GM18909 (cell line): ENCODE data around the gene ADK.

Experiments
- ATAC-seq: cut with Tn5 transposase; IDR thresholded peaks from one replicate; pipeline ENCODE4 v1.9.1; 2021; ENCODE audit warnings: mild to moderate bottlenecking; ENCODE audit not compliant: unreplicated experiment, poor library complexity

ADK gene

GRCh38 chr10:74391786-74392185 lies 240.8 kb downstream of the ADK start:
- no peak for ATAC-seq

DNA sequence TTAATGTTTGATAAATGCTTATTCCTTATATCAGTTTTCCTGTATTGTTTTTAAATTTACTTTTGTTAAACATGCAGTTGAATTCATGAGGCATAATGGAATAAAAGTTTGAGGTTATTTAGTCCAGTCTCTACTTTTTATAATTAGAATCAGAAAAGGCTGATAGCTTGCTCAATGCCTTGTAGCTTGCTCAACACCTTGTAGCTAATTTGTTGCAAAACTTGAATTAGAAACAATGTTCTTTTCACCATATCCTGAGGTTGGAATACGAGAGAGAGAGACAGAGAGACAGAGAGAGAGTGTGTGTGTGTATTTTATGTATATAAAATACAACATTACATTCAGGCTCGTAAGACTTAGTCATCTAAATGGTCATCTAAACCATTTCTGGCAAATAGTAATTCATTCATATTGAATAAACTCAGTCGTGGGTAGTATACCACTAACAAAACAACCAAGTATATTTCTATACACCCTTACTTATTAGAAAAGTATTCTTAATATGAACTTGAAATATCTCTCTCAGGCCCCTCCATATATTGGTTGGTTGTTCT lies 243.5 kb downstream of the ADK start:
- no peak for ATAC-seq

- no peak for ATAC-seq
These were observed 249.2 kb downstream of the ADK start for GRCh38 chr10:74400186-74400585.

DNA sequence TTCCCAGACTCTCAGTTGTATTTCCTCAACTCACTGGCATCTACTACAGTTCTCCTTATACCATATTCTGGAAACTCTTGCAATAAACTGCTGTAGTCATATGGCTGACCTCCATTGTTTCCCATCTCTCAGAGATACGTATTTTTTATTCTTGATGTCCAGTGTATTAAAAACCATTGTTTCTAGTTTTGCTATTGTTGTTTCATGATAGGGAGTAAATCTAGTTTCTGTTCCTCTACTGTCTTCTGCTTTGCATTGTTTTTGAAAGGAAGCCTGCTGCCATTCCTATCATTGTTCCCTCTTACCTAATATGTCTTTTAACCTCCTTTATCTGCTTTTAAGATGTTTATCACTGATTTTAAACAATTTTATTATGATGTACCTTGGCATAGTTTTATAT lies 255.0 kb downstream of the ADK start:
- no peak for ATAC-seq

DNA sequence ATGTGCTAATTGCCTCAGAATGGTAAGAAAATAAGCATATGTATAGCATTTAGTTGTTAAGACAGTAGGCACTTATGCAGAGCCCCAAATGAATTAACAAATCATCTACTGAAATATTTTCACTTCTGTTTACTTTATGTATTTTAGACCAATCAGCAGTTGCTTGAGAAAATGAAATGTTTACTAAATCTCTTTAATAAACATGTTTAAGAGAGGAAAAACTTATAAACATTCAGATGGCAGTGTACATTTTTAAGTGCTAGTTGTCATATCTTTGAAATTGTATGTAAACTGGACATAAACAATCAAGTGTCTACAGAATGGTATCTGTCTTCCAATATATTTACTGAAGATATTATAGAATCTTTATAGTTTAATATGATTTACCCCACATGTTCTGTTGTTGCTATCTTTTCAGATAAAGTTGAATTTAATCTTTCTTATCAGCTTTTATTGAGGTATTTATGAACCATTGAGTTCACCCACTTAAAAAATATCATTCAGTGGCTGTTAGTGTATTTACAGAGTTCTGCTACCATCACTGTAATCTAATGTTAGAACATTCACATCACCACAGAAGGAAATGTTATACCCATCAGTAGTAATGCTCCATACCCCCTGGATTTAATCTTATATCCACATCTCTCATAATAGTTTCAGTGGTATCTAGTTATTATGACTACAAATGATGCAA lies 264.3 kb downstream of the ADK start:
- ATAC-seq, result no peak

DNA sequence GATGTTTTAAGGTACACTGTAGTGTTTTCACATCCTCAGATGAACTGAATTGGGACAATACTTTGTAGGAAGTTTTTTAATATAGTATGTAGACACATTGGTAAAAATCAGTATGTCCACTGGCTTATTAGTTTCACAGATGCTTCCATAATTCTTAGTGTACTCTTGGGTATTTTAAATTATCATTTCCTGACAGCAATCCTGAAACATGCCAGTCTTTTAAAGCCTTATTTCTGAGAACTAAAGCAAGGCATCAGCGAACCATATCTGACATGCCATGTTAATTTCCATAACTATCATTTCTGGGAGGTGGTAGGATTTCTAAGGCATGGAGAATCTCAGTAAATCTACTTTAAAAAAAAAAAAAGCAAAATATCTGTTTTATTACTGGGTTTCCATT lies 266.4 kb downstream of the ADK start:
- ATAC-seq, result no peak

DNA sequence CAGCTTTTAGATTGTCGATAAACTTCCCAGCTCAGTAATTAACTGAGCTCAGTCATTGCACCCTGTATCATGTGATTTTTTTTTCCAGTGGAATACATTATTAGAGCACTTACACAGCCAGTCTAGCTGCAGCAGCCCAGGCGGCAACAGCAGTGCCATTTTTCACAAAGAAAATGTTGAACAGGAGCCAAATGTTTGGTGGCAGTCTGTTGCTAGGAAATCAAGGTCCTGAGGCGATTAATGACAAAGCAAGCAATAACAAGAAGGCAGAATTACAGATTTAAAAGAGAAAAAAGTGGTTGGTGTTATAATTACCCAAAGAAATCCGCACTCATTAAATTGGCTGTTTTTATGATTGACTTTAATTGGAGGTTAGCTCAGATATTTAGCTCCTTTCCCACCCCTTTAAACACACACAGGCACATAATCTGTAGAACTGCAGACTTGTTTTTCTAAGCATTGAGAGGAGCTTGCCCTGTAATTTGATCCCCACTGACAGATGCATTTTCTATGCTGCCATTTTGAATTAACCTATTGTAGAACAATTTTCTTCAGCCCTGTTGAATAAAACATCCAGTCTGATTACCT lies 267.4 kb downstream of the ADK start:
- no peak for ATAC-seq

DNA sequence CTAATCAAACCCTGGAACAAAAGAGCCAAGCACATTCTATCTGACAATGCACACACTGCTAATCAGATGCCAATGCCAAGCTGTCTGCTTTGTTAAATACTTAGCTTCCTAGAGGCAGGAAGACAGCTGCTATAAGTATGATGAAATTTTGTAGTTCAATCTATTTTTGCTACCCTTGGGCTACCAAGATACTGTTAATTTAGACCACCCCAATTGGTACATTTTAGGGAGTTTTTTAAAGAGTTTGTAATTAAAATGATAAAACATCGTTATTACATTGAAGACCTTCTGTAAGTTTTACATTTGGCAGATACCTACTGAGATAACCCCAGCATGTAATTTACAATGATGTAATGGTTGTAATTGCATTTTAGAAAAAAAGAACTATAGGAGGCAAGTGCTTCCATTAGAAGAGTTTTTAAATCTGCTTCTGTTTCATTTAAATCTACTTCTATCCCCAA lies 268.5 kb downstream of the ADK start:
- no peak for ATAC-seq

- ATAC-seq, result no peak
These were observed 268.9 kb downstream of the ADK start for GRCh38 chr10:74419958-74420375.

GRCh38 chr10:74424565-74424964 lies 273.5 kb downstream of the ADK start:
- no peak for ATAC-seq

DNA sequence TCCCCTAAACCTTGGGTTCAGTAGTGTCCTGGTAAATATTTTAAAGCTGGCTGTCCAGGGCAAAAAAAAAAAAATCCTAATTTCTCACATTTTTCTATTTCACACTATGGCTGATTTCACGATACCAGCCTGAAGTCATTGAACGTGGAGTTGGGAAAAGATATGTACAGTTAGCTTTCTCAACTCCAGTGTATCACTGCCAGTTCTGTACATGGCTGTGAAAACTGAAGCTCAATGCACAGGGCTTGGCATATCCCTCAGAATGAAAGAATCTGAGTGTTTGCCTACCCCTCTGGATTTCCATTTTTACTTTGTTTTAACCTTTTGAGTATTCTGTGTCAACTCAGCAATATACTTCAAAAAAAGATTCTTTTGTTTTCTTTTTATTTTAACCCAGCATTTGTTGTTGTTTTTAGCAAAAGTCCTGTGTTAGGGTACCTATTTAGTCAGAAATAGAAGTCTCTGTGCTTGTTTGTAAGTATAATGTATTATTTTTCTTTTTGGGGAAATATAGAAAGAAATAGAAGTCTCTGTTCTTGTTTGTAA lies 274.5 kb downstream of the ADK start:
- ATAC-seq, result no peak

GRCh38 chr10:74431816-74432215 lies 280.8 kb downstream of the ADK start:
- no peak for ATAC-seq

DNA sequence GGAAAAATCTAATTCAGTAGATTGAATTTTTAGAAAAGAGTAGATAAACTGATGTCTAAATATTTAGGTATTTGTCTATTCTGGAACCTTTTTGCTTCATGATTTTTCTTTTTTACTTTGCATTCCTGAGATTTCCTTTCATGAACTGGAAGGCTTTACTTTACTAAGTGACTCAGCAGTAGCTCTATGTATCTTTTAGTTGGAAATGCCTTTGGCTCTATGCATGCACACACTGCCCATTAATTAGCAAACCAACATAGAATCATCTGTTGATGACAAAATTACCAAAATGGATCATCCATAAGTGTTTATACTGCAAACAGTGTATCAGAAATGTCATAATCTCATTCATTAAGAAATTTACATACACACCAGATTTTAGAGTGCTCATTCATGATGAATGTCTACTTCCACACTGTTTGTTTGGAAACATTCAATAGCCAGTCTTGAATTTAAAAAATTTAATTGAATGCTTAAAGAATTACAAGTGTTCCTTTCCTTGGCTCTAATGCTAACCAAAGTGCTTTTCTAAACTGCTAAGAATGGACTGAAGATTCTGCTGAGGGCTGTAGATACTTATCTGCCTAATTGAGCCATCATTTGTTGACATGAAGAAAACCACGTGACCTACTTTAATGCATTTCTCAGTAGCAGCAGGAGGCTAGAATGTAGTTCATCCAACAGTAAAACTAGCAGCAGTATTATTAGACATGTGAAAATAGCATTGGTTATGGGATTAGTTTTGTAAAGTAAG lies 282.0 kb downstream of the ADK start:
- no peak for ATAC-seq

DNA sequence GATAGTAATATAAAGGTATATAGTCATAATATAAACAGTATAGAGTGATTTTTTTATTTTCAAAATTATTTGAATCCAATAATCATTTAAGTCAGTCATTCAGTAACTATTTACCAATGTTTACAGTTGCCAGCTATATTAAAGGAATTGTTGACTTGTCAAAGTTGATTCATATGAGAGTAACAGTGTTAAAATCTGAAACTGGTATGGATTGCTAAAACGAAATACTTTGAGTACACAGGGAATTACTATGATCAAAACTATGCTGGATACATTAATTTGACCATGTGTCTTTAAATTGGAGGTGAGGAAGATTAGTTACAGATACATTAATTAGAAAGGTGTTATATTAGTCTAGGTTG lies 282.6 kb downstream of the ADK start:
- ATAC-seq, result no peak

DNA sequence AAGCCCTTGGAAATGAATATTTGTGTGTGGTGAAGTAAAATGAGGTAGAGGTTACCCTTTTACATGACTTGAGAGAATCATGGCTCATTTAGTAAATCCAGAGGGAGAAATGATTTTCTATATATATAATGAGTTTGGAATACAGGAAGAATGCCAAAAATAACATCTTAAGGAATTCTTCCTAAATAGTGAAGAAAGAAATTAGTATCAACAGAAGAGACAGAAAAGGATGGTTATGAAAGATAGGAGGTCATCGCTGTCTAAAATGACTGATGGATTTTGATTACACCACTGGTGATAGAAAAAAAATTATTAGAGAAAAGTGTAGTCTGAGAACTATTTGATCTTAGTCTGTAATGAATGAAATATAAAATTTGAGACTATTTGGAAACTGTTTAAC lies 283.0 kb downstream of the ADK start:
- no peak for ATAC-seq

DNA sequence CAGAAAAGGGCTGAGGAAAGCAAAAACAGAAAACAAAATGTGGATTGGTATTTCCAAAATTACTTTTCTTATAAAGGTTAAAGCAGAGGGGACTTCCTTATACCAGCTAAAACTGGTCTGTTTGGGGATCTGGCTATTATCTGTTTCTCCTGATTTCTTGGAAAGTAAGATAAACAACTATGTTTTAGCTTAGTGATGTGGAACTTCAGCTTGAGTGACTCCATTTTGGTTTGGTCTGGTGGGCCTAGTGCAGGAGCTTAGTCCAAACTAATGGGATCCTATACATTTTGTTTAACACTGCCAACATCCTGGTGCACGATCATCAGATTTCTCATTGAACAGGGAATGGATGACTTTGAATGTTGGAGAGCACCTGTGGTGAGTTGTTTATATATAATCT lies 283.5 kb downstream of the ADK start:
- ATAC-seq, result no peak

GRCh38 chr10:74436523-74437170 lies 285.6 kb downstream of the ADK start:
- no peak for ATAC-seq

DNA sequence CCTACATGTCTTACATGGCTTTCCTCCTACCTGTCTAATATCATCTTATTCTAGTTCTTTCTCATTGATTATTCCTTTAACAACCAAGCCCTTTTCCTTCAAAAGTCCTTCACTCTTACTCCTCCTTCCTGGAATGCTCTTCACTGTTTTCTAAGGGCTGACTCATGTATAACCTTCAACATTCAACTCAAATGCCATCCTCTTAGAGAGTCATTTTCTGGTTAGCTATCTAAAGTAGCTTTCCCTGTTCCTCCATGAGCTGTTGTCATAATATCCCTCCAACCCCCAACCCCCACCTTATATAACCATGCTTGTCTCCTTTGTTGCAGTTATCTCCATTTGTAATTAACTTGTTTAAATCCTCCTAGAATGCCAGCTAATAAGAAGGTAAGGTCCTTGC lies 286.8 kb downstream of the ADK start:
- no peak for ATAC-seq

DNA sequence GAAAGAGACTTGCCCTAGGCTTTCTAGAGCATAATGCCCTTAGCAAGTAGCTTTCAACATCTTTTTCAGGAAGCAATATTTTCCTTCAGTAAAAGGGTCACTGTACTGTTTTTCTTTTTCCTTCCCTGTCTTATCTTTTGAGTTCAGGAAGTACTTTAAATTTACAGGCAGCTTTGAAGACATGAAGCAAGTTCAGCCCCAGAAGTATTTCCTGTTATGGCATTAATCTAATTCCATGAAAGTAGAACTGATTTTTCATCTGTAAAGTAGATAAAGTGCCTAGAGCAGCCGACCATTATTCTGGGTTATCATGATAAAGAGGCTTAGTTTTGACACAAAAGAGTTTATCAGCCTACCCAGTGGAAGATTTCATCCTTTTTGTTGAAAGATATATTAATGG lies 288.2 kb downstream of the ADK start:
- ATAC-seq, result no peak

DNA sequence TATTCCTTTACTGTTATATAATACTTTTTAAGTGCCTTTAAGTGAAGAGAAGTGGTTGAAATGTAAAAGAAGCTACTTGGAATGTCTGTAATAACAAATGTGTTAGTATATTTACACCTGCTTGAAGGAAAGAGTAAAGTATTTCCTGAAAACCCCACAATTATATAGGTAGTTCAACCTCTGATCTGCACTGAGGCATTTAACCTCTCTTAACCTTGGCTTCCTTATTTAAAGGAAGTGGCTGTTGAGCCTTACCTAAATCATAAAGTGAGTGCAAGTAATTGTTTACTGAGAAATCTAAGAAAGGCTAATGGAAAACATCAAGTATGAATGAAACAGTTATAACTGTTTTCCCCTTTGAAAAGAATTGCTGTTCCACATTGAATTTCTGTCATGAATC lies 294.5 kb downstream of the ADK start:
- no peak for ATAC-seq

DNA sequence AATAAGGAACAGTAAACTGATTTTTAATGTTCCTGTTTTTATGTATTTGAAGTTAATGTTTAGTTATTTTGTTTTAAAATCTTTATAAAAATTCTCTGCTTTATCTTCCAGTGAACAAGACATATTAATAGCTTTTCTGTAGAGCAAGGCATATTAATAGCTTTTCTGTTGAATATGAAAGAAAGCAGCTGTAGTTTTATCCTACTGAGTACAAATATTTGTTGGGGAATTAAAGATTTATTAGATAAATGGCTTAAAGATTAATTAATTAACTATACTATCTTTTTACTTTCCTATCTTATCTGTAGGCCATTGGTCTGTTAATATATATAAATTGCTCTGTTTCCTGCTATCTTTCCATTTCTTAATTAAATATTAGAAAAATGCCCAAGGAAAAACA lies 299.6 kb downstream of the ADK start:
- ATAC-seq, result no peak
